RCC 7860 (cell line): ENCODE results near the gene KCNQ5.
"Not testable (repeated sequence)": the region's sequence is repeated elsewhere in the genome, so short reads cannot be mapped to it uniquely, and the experiment has no call there.

Experiments used
- DNase-seq: peaks from one replicate; pipeline ENCODE4 v3.0.0-alpha.2; 2015; ENCODE audit warnings: low spot score
- FAIRE-seq: peaks from 2 replicates; lab custom pipeline; 2012; peaks lifted over from hg19 to GRCh38; lab: Jason Lieb, UNC

KCNQ5 gene

DNA sequence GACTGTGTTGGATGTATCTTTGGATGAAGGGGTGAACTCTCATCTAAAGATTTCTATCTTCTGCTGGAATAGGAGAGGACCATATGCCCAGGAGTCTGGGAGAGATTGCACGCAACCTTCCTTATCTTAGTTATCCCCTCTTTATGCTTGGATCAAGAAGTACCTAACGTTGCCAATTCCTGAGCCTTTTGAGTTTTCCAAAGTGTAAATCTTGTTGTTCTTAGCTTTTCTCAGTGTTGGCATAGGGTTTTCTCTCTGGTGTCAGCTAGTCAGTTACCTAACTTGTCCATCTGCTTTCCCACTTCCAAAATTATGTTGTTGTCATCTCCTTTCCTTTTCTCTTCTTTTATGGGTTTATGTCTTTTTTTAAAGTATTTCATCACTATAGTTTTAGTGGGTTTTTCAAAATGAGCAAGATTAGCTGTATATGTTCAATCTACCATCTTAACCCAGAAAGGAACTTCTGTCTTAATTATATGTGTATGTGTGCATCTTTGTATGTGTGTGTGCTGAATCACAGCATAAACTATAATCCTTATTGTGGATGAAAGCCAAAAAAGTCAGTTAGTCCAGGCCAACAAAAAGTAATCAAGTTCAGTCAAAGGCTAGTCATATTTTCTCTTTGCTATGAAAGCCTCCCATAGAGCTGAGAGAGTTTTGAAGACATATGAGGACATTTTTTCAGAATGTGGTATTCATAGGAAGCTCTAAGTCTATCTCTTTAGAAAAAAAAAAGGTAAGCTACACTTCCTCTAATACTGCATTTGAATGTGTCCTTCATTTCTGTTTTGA is 531.3 kb downstream of the KCNQ5 start:
- DNase-seq (no peak), FAIRE-seq (no peak)

DNA sequence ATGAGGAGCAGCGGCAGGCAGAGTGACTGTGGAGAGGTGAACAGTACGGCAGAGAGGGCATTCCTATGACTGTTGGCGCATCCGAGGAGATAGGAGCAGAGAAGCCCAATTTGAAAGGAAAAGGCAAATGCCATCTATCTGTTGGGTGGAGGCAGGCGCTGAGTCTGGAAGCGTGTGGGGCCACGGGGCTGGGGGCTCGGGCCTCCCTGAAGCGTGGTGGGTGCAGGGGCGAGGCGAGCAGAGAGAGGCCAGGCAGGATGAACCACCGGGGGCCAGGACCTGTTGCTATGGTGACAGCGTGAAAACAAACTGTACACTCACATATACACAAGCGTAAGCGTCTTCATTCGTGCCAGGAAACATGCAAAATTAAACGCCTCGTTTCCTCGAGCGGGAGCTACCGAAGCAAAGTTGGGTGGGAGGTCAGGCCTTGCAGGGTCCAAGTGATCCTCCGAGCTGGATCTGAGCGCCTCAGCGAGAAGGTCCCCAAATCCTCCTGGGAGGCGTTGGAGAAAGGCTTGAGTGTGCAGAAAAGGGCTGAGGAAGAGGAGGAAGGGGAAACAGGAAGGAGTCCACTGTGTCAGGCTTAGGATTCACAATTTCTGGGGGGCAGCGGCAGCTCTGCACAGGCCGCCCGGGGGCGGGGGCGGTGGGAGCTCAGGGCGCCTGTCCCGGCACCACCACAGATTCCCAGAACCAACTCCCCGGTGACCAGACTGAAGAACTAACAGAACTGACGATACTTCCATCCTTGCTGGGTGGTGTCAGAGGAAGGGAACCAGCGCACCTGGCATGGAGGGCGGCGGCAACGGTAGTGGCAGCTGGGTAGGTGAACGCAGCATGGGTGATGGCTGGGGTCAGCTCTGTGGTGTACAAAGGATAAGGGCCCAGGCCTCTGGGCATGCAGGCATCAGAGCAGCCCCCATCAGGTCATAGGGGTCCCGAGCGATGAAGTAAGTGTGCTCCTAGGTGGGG is 535.2 kb downstream of the KCNQ5 start:
- FAIRE-seq (no peak), DNase-seq (no peak)

DNA sequence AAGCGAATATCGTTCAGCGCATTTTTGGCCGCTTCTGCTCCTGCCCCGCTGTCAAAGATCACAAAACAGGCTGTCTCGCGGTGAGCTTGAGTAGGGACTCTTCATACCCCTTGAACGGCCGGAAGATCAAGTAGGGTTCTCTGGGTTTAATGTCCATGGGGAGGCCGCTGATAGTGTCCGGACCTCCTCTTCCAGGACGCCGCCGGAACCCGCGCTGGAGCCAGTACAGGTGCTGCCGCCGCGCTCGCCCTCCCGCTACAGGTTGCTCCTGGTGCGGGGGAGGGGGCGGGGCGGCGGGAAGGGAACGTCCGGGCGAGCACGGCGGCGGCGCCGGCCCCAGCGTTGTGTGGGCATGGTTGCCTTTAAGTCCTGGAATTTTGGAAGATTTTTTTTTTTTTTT is 536.0 kb downstream of the KCNQ5 start:
- no peak for FAIRE-seq
- no peak for DNase-seq

DNA sequence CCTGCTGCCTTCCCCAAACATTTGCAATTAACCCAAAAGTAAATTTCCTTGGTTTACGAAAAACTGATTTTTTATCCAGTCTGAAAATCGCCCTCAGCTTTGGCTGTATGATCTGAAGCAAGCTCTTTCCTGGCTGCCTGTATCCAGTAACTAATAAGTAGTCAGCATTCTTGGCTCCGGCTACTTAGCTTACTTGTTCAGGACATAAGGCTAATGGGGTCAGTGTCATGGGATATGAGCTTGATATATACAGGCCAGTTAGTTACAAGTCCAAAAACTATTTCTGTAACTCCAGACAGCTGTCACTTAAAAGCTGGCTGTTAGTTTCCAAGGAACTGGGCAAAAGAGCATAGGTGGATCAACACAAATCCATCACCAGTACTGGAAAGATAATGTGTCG is 547.2 kb downstream of the KCNQ5 start:
- DNase-seq = no peak
- FAIRE-seq = no peak

DNA sequence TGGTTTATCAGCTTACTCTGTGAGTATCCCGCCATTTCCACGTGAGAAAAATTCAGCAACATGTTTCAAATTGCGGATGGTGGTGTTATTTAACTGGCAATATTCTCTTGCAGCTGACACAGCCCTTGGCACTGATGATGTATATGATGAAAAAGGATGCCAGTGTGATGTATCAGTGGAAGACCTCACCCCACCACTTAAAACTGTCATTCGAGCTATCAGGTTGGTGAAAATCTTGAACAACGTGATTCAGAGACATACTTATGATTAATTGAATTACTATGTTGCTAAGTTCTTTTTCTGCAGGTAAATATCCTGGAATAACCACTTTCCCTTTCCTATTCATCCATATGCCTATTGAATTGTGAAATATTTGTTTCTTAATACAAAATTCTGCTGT is 547.8 kb downstream of the KCNQ5 start:
- FAIRE-seq = no peak
- DNase-seq = no peak

DNA sequence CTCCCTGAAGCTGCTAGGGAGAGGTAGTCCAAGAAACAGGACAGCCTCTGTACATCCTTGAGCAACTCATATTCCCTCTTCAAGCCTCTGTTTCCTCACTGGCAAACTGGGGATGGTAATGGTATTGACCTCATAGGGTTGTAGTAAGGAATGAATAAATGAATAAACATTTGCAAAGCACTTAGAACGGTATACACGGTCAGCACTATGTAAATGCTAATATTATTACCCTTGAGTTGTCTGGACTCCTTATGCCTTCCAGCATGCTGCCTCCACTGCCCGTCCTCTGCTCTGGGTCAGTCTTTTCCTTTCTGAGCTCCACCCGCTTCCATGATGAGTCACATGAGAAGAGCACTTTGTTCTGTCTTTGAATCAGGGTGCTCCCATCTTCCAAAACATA is 552.8 kb downstream of the KCNQ5 start:
- DNase-seq = no peak
- FAIRE-seq = no peak

DNA sequence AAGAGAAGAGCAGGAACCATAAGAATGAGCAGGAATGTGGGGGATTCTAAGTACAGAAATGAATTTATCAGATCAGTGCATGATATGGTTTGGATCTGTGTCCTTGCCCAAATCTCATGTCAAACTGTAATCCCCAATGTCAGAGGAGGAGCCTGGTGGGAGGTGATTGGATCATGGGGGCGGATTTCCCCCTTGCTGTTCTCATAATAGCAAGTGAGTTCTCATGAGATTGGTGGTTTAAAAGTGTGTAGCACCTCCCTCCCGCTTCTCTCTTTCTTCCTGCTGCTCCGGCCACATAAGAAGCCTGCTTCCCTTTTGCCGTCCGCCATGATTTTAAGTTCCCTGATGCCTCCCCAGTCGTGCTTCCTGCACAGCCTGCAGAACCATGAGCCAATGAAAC is 554.2 kb downstream of the KCNQ5 start:
- FAIRE-seq = no peak

DNA sequence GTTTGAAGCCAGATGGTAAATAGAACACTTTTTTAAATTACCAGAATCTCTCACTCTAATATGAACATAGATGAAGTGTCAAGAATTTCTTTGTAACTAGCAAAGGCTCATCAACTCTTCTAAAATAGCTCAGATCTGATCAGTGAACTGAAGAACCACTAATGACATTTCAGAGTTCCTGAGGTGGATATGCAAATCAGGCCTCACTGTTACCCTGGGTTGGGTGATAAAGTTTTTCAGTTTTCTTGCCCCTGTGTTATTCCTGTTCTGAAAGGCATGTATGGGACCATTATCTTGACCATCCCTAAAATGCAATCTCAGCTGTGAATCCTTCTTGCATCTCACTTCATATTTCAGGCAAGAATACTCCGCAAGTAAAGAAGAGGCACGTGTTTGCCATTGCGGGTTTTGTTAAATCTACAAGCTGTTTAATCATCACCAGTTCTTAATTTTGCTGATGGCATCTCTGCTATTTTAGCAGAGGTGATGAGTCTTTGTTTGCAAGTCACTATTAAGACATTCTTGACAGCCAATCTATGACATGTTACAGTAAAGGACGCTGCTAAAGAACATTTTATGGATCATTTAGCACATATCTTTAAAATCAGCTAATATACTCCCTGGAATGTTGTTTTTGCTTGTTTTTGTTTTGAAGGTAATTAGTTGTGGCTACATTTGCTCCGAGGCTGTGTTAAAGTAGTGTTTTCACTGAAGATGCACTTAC is 555.5 kb downstream of the KCNQ5 start:
- FAIRE-seq (no peak), DNase-seq (no peak)

More for the DNA sequence above, 554.2 kb downstream of the KCNQ5 start:
- DNase-seq = no peak

DNA sequence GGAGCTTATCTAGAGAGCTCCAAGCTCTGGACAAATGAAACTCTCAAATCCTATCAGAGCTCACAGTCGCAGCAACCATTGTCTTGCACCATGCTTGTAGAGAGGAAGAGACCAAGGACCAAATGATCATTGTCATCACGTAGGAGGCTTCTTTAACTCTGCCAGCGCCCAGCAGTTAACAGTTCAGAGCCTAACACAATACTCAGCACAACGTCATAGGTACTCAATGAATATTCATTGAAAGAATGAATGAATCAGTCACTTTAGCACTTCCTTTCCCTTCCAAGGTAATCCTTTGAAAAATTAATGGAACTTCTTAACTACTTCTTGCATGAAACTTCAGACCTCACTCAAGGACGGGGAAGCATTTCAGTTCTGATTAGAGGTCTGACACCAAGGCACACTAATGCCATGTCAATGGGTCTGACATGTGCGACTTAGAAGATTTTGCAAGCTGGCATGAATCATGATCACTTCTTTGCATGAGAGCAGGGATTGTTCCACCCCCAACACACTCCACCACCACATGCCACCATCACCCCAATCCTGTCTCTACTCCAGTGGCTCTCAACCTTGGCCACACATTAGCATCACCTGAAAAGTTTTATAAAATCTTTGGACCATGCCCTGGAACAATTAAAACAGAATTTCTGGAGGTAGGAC is 558.3 kb downstream of the KCNQ5 start:
- DNase-seq = no peak
- no peak for FAIRE-seq

DNA sequence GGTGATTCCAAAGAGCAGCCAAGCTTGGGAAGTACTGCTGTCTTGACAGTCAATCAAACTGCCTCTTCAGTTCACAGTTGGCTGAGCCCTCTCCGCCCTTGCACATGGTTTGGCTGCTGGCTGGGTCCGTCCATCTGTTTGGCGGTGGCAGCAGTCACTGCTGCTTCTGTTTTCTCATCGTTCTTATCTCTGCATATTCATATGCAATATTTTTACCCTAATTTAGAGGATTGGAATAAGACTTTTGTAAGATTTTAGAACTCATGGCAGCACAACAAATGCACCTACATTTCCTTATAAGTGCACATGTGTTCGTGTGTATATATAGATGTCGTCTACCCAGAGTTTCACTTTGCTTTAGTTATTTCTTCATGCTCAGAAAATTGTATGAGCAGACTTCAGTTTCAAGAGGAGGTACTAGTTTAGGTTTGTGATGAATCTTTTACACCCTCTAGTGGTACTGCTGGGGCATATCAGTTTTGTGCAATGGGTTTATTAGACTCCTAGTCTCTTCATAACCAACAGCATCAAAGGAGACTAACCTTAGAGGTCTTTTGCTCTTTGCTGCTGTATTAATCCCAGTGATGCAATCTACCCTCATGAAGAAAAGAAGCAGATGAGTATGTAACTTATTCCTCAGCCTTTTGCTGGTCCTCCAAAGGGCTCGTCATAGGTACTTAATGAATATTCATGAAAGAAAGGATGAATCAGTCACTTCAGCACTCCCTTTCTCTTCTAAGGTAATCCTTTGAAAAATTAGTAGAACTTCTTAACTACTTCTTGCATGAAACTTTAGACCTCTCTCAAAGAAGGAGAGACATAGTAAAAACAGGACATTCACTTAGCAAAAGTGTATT is 559.1 kb downstream of the KCNQ5 start:
- peak; percentile 66 for FAIRE-seq
- DNase-seq = peak; percentile 62

DNA sequence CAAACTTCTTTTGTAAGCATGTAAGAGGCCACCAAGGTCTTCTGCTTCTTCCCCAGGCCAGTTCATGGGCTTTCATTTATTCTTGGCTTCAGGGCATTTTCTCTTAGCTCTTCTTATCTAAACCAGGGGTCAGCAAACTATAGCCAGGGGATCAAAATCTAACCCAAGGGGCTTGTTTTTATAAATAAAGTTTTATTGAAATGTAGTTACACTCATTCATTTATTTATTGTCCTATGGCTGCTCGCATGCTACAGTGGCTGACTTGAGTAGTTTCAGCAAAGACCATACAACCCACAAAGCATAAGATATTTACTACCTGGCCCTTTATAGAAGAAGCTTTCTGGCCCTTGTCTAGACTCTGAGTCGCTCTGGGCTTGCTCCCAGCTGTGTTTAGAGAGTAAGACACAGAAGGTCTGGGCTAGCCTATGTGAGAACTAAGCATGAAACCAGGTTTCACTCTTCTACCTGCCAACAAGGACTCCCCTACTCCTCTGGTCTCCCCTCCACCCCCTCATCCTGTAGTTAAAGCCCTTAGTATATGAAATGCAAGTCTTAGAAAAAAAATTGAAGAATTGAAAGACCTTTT is 560.2 kb downstream of the KCNQ5 start:
- DNase-seq = no peak
- no peak for FAIRE-seq

DNA sequence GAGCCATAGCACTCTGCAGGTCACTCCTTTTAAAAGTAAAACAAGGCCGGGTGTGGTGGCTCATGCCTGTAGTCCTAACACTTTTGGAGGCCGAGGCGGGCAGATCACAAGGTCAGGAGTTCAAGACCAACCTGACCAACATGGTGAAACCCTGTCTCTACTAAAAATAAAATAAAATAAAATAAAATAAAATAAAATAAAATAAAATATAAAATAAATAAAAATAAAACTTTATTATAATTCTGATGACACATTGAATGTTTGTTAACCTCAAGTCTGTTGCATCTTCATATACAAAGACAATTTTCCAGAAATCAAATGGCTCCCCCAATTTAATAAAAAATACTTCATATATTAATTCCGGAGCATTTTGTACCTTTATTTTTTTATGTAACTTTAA is 571.4 kb downstream of the KCNQ5 start:
- DNase-seq, FAIRE-seq: not testable (repeated sequence)

DNA sequence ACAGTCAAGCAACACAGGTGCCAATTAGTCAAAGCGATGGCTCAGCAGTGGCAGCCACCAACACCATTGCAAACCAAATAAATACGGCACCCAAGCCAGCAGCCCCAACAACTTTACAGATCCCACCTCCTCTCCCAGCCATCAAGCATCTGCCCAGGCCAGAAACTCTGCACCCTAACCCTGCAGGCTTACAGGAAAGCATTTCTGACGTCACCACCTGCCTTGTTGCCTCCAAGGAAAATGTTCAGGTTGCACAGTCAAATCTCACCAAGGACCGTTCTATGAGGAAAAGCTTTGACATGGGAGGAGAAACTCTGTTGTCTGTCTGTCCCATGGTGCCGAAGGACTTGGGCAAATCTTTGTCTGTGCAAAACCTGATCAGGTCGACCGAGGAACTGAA is 572.9 kb downstream of the KCNQ5 start:
- no peak for DNase-seq
- FAIRE-seq = no peak

DNA sequence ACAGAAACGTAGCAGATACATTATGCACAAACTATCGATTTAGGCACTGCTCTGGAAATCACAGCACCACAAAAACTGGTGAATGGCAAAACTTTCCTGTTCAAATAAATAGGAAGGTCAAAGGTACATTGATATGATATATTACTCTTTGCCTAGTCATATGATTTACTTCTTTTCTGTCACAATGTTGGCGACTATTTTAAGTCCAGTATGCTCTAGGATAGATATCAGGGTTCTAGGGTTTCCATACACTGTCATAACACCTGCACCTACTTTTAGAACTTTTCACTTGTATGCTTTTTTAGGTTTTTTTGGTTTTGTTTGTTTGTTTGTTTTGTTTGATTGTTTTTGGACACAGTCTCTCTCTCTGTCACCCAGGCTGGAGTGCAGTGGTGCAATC is 578.4 kb downstream of the KCNQ5 start:
- no peak for FAIRE-seq

DNA sequence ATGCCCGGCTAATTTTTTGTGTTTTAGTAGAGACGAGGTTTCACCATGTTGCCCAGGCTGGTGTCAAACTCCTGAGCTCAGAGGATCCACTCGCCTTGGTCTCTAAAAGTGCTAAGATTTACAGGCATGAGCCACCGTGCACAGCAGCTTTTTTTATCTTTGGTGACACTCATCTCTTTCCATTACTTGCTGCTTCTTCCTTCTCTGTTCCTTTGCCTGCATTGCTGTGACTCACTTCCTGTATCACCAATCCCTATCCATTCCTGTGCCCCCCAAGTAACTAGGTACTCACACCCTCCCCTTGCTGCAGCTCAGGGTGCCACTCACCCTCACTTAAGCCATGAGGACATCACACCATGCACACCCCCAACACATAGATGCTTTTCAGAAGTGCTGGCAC is 578.9 kb downstream of the KCNQ5 start:
- DNase-seq = no peak
- no peak for FAIRE-seq

More for the DNA sequence above, 578.4 kb downstream of the KCNQ5 start:
- DNase-seq = no peak

DNA sequence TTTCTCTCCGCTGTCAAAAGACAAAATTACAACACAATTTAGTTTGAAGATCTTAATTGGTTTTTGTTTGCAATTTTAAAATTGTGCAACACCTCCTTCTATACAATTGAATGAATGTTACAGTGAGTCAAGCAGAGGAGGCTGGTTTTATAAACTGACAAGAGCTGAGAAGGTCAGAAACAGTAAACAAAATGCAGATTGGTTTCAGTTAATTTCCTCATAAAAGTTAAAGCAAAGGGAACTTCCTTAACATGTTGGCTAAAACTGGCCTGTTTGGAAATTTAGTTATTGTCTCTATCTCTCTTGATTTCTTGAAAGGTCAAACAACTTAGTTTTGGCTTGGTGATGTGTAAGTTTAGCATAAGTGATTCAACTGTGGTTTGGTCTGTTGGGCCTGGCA is 581.2 kb downstream of the KCNQ5 start:
- FAIRE-seq (no peak), DNase-seq (no peak)

DNA sequence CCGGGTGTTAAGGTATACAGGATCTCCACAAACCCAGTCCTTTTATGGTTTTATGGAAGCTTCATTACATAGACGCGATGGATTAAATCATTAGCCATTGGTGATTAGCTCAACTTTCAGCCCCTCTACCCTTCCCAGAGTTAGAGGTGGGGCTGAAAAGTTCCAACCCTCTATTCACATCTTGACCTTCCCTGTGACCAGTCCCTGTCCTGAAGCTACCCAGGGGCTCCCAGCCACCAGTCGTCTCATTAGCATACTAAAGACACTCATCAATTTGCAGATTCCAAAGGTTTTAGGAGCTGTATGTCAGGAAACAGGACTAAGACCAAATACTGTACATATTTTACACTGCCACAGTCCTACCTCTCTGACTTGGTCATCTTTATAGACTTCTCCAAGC is 582.4 kb downstream of the KCNQ5 start:
- DNase-seq = no peak
- FAIRE-seq = no peak

DNA sequence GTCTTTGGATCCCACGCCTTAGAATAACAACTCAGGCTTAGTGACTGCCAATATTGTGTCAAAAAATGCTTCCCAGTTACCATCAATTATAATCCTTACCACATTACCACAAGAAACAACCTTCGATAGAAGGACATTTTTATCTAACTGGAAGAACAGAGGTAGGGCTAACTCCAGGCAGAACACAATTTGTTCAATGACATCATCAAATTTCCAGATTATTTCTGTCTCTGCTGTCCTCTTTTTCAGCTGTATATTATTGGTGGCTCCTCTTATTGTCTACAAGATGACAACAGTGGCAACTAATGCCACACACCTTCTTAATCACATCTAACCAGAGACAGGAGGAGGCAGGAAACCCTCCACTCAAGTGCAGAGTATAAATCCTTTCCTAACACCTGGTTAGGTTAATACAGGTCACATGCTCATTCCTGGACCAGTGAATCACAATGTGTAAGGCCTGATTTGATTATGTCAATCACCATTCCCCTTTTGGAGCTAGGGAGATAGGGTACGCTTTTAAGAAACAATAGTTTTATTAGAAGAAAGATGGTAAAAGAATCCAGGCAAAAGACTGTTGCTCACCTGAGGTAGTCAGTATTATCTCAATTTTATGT is 585.5 kb downstream of the KCNQ5 start:
- FAIRE-seq (no peak), DNase-seq (no peak)

DNA sequence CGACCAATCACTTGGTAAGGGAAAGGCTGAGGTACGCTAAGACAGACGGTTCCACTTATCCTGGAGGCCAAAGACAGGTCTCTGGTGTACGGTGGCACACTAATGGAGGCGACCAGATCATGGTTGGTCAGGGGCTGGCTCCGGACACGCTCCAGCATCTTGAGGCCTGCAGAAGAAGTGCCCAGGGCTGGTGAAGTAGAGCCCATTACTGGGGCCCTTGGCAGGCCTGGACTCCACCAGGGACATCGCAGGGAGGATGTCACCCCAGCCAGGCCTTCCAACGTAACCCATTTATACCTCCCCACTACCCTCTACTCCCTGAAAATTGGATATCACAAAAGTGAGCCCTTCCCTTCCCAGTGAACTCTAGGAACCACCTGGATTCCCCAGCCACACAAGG is 587.3 kb downstream of the KCNQ5 start:
- no peak for DNase-seq
- no peak for FAIRE-seq
